Liver (tissue), 9 donors: Measurements from ENCODE around the gene MTMR12. TPM values are rescaled to one million over a fixed set of nuclear protein-coding genes. Genes with fewer than 3 reads are reported as not detected.

Source experiments
- DNase-seq: peaks from one replicate; pipeline ENCODE4 v3.0.0-alpha.2; 2017; ENCODE audit warnings: low spot score
- H3K27ac ChIP-seq, 2 donors: one replicate each; pipeline ENCODE4 v1.7.0; 2013; ENCODE audit warnings: inconsistent platforms in 2 of 2, low read length in 2 of 2, control low read depth in 1 of 2, low read depth in 1 of 2, mild to moderate bottlenecking in 1 of 2
- H3K27me3 ChIP-seq, 4 donors: one replicate each; pipeline versions ENCODE4 v1.6.1 to v1.7.0; 2013; ENCODE audit warnings: low read length in 3 of 4, inconsistent platforms in 1 of 4, mild to moderate bottlenecking in 1 of 4, moderate library complexity in 1 of 4; ENCODE audit not compliant: control insufficient read depth in 4 of 4, insufficient read depth in 4 of 4
- H3K36me3 ChIP-seq, 4 donors: one replicate each; pipeline versions ENCODE4 v1.6.1 to v1.7.0; 2013; ENCODE audit warnings: low read length in 3 of 4, mild to moderate bottlenecking in 3 of 4, low read depth in 1 of 4, moderate library complexity in 1 of 4; ENCODE audit not compliant: control insufficient read depth in 4 of 4, insufficient read depth in 3 of 4
- H3K4me1 ChIP-seq, 4 donors: one replicate each; pipeline versions ENCODE4 v1.6.1 to v1.7.0; 2013; ENCODE audit warnings: low read length in 3 of 4, mild to moderate bottlenecking in 3 of 4, moderate library complexity in 1 of 4; ENCODE audit not compliant: control insufficient read depth in 4 of 4, insufficient read depth in 4 of 4
- H3K4me3 ChIP-seq, 3 donors: one replicate each; pipeline versions ENCODE4 v1.6.1 to v1.7.0; 2013; ENCODE audit warnings: low read length in 3 of 3, control low read depth in 1 of 3, low read depth in 1 of 3, mild to moderate bottlenecking in 1 of 3
- H3K9ac ChIP-seq, 2 donors: one replicate each; pipeline ENCODE4 v1.7.0; 2013; ENCODE audit warnings: low read length in 2 of 2, mild to moderate bottlenecking in 2 of 2, moderate library complexity in 2 of 2, control low read depth in 1 of 2, low read depth in 1 of 2
- H3K9me3 ChIP-seq, 4 donors: one replicate each; pipeline versions ENCODE4 v1.6.1 to v1.7.0; 2013; ENCODE audit warnings: low read length in 3 of 4; ENCODE audit not compliant: control insufficient read depth in 4 of 4
- ATF3 ChIP-seq: IDR thresholded peaks from 2 replicates; pipeline ENCODE4 v1.6.1; 2016; ENCODE audit warnings: antibody characterized with exemption
- CTCF ChIP-seq: fragments of 150-350 bp; IDR thresholded peaks from 2 replicates; pipeline ENCODE4 v1.5.1; 2017; ENCODE audit warnings: improper control_type of control experiment, low read depth, low read length; ENCODE audit not compliant: missing input control
- EGR1 ChIP-seq, 2 donors: IDR thresholded peaks; 2 replicates each; pipeline ENCODE4 v1.6.1; 2016 to 2018; ENCODE audit warnings: antibody characterized with exemption in 2 of 2, low read depth in 2 of 2
- FOXA1 ChIP-seq: IDR thresholded peaks from 2 replicates; pipeline ENCODE4 v1.6.1; 2016; ENCODE audit warnings: antibody characterized with exemption
- FOXA2 ChIP-seq: IDR thresholded peaks from 2 replicates; pipeline ENCODE4 v1.6.1; 2016; ENCODE audit warnings: antibody characterized with exemption
- GABPA ChIP-seq, 2 donors: IDR thresholded peaks in 1 of 2; conservative IDR thresholded peaks in 1 of 2; 2 replicates each; pipeline ENCODE4 v1.6.1; 2016; ENCODE audit warnings: antibody characterized with exemption in 2 of 2, mild to moderate bottlenecking in 1 of 2, moderate library complexity in 1 of 2
- HNF4A ChIP-seq, 2 donors: conservative IDR thresholded peaks; 2 replicates each; pipeline ENCODE4 v1.6.1; 2016; ENCODE audit warnings: antibody characterized with exemption in 2 of 2, mild to moderate bottlenecking in 2 of 2
- HNF4G ChIP-seq: IDR thresholded peaks from 2 replicates; pipeline ENCODE4 v1.6.1; 2016; ENCODE audit warnings: antibody characterized with exemption
- JUND ChIP-seq, 2 donors: IDR thresholded peaks; 2 replicates each; pipeline ENCODE4 v1.6.1; 2016; ENCODE audit warnings: antibody characterized with exemption in 2 of 2
- MAX ChIP-seq: IDR thresholded peaks from 2 replicates; pipeline ENCODE4 v1.6.1; 2016; ENCODE audit warnings: antibody characterized with exemption
- NR2F2 ChIP-seq: IDR thresholded peaks from 2 replicates; pipeline ENCODE4 v1.6.1; 2016; ENCODE audit warnings: antibody characterized with exemption
- RAD21 ChIP-seq, 2 donors: IDR thresholded peaks; 2 replicates each; pipeline ENCODE4 v1.6.1; 2016; ENCODE audit warnings: antibody characterized with exemption in 2 of 2, mild to moderate bottlenecking in 2 of 2
- REST ChIP-seq: IDR thresholded peaks from 2 replicates; pipeline ENCODE4 v1.6.1; 2016; ENCODE audit warnings: antibody characterized with exemption, mild to moderate bottlenecking
- RXRA ChIP-seq, 2 donors: IDR thresholded peaks; 2 replicates each; pipeline ENCODE4 v1.6.1; 2017 to 2018; ENCODE audit warnings: antibody characterized with exemption in 2 of 2, mild to moderate bottlenecking in 1 of 2
- SP1 ChIP-seq: IDR thresholded peaks from 2 replicates; pipeline ENCODE4 v1.6.1; 2018; ENCODE audit warnings: antibody characterized with exemption, mild to moderate bottlenecking
- TAF1 ChIP-seq: conservative IDR thresholded peaks from 2 replicates; pipeline ENCODE4 v1.6.1; 2016; ENCODE audit warnings: antibody characterized with exemption, mild to moderate bottlenecking
- YY1 ChIP-seq: IDR thresholded peaks from 2 replicates; pipeline ENCODE4 v1.6.1; 2016; ENCODE audit warnings: antibody characterized with exemption, mild to moderate bottlenecking
- ZBTB33 ChIP-seq: IDR thresholded peaks from 2 replicates; pipeline ENCODE4 v1.6.1; 2016; ENCODE audit warnings: antibody characterized with exemption
- WGBS: extraction: QIAGEN DNeasy Blood & Tissue Kit; methylation state at CpG from one replicate; pipeline ENCODE4 v1.1.7; 2013; 5-methylcytosine and 5-hydroxymethylcytosine counted together
- polyA plus RNA-seq, 2 donors: library from polyadenylated mRNA; stranded (reverse) in 1 of 2; unstranded in 1 of 2; fragments of 200-250 nt in 1 of 2; fragments of >200 nt in 1 of 2; fragmentation: Nextera tagmentation in 1 of 2; extraction: Ambion mirVana in 1 of 2; gene quantifications; one replicate each; pipeline versions ENCODE4 v1.2.1 to v1.2.3, GENCODE V29; 2013 to 2015
- total RNA-seq, 2 donors: library from RNA; depleted of rRNA; stranded (reverse); fragments of >200 nt; gene quantifications; one replicate each; pipeline ENCODE4 v1.2.3, GENCODE V29; 2014
- donor health status: healthy.
- donor health status: healthy.
- donor health status: healthy.
- donor health status: healthy.
- donor health status: healthy.

The MTMR12 gene
- total and polyA plus RNA-seq, 4 donors, result 4.4 to 28.7 (median 15.8) TPM

GRCh38 chr5:32197032-32197431 is 115.7 kb downstream of the MTMR12 start:
- Histone ChIP-seq H3K9ac (no peak overlapping the region), H3K4me3 (no peak overlapping the region), H3K9me3 (no peaks in the 10 kb centered on the region), H3K4me1 (peaks cover 0 to 21% (median 11%) of the 10 kb centered on the region in 4 donors), H3K27me3 (no peaks in the 10 kb centered on the region), H3K36me3 (no peaks in the 10 kb centered on the region), H3K27ac (no peak overlapping the region)
- no peak for DNase-seq
- TF ChIP-seq SP1 (no peak), REST (no peak), HNF4G (no peak), TAF1 (no peak), RXRA (IDR thresholded peaks at IDR 0.05) (no peak), CTCF (no peak), GABPA (IDR thresholded peaks at IDR 0.05 in 1 of 2, conservative IDR thresholded peaks at IDR 0.05 in 1 of 2) (no peak), JUND (IDR thresholded peaks at IDR 0.05) (no peak)
- WGBS, result 89% methylated on average over 6 of the region's 6 CpGs

GRCh38 chr5:32195265-32195664 is 117.5 kb downstream of the MTMR12 start:
- TF ChIP-seq ATF3, result no peak
- no peak for TF ChIP-seq EGR1 (IDR thresholded peaks at IDR 0.05; ENCODE audit: low read depth in 2 of 2)
- TF ChIP-seq CTCF, result no peak
- no peak for TF ChIP-seq REST
- no peak for TF ChIP-seq RAD21 (IDR thresholded peaks at IDR 0.05)
- no peak for TF ChIP-seq MAX
- no peak for TF ChIP-seq HNF4G
- no peak for TF ChIP-seq ZBTB33
- TF ChIP-seq YY1, result no peak
- TF ChIP-seq RXRA (IDR thresholded peaks at IDR 0.05), result no peak
- TF ChIP-seq HNF4A (conservative IDR thresholded peaks at IDR 0.05), result no peak
- no peak for TF ChIP-seq SP1
- no peak for TF ChIP-seq GABPA (IDR thresholded peaks at IDR 0.05 in 1 of 2, conservative IDR thresholded peaks at IDR 0.05 in 1 of 2)
- no peak for TF ChIP-seq JUND (IDR thresholded peaks at IDR 0.05)
- no peak for TF ChIP-seq FOXA1
- no peak for TF ChIP-seq FOXA2
- no peak for TF ChIP-seq TAF1
- no peak for TF ChIP-seq NR2F2
- Histone ChIP-seq H3K36me3 (no peaks in the 10 kb centered on the region), H3K9ac (no peak overlapping the region), H3K27ac (no peak overlapping the region), H3K4me3 (no peak overlapping the region), H3K4me1 (peaks cover 0 to 11% (median 2%) of the 10 kb centered on the region in 4 donors), H3K9me3 (no peaks in the 10 kb centered on the region), H3K27me3 (no peaks in the 10 kb centered on the region)
- 89% methylated on average over 5 of the region's 5 CpGs for WGBS
- DNase-seq, result no peak
